Measurements from ENCODE around the gene ZNF263.
A peak's percentile ranks its signal among the peaks of the same experiment; 100 is the strongest.

- TF ChIP-seq CTCF (IDR thresholded peaks at IDR 0.05) (no peak), POLR2AphosphoS5 (IDR thresholded peaks at IDR 0.05; ENCODE audit: low read depth, low read length) (peak; percentile 85), SIN3A (IDR thresholded peaks at IDR 0.05; ENCODE audit: borderline replicate concordance, insufficient read depth, low read depth, low read length) (peak; percentile 66; the same call in 1 of the 2 replicates)
These were observed at the start of gene ZNF263 for GRCh38 chr16:3282730-3283542.
